Loucy (cell line): Measurements from ENCODE around the gene AP2B1.

Experiments used
- H2AFZ ChIP-seq: fragments of 200-600 bp; sonication (generic); 2 replicates; pipeline ENCODE4 v1.6.0; 2016; ENCODE audit warnings: antibody characterized with exemption, mild to moderate bottlenecking, low read length, moderate library complexity
- H3F3A ChIP-seq: fragments of 200-600 bp; 2 replicates; pipeline ENCODE4 v1.6.0; 2016; ENCODE audit warnings: antibody characterized with exemption, low read depth, mild to moderate bottlenecking
- H3K27me3 ChIP-seq: fragments of 200-600 bp; sonication (generic); 2 replicates; pipeline ENCODE4 v1.6.1; 2014; ENCODE audit warnings: low read length, mild to moderate bottlenecking; ENCODE audit not compliant: insufficient read depth, poor library complexity, severe bottlenecking
- H3K36me3 ChIP-seq: fragments of 200-600 bp; sonication (generic); 2 replicates; pipeline ENCODE4 v1.6.1; 2016; ENCODE audit warnings: low read length; ENCODE audit not compliant: insufficient read depth
- H3K4me1 ChIP-seq: fragments of 200-600 bp; sonication (generic); 2 replicates; pipeline ENCODE4 v1.5.1; 2014; ENCODE audit warnings: low read length, mild to moderate bottlenecking; ENCODE audit not compliant: insufficient read depth, poor library complexity, severe bottlenecking
- H3K4me2 ChIP-seq: fragments of 200-600 bp; sonication (generic); 2 replicates; pipeline ENCODE4 v1.6.0; 2014; ENCODE audit warnings: antibody characterized with exemption, low read length, low read depth, mild to moderate bottlenecking; ENCODE audit not compliant: poor library complexity, severe bottlenecking
- H3K4me3 ChIP-seq: fragments of 200-600 bp; sonication (generic); 2 replicates; pipeline ENCODE4 v1.5.1; 2014; ENCODE audit warnings: low read length, mild to moderate bottlenecking, mixed read lengths; ENCODE audit not compliant: poor library complexity, severe bottlenecking
- H3K79me2 ChIP-seq: fragments of 200-600 bp; sonication (generic); 2 replicates; pipeline ENCODE4 v1.6.1; 2014; ENCODE audit warnings: low read length; ENCODE audit not compliant: insufficient read depth
- H3K9ac ChIP-seq: fragments of 200-600 bp; sonication (generic); 2 replicates; pipeline ENCODE4 v1.6.0; 2014; ENCODE audit warnings: mild to moderate bottlenecking, low read depth, low read length, moderate library complexity; ENCODE audit not compliant: poor library complexity, severe bottlenecking
- H3K9me2 ChIP-seq: fragments of 200-600 bp; sonication (generic); replicated peaks from 2 replicates; pipeline ENCODE4 v1.6.1; 2016; ENCODE audit warnings: low read depth, low read length, mixed read lengths
- H3K9me3 ChIP-seq: fragments of 200-600 bp; sonication (generic); 2 replicates; pipeline ENCODE4 v1.6.1; 2014; ENCODE audit warnings: mild to moderate bottlenecking, antibody characterized with exemption, low read length, low read depth; ENCODE audit not compliant: insufficient read depth
- H4K20me1 ChIP-seq: fragments of 200-600 bp; sonication (generic); 2 replicates; pipeline ENCODE4 v1.6.0; 2014; ENCODE audit warnings: antibody characterized with exemption, low read length, mild to moderate bottlenecking; ENCODE audit not compliant: insufficient read depth, poor library complexity, severe bottlenecking
- EZH2phosphoT487 ChIP-seq: fragments of 200-600 bp; IDR thresholded peaks from 2 replicates; pipeline ENCODE4 v1.6.1; 2018; ENCODE audit warnings: antibody characterized with exemption, mild to moderate bottlenecking, moderate library complexity, borderline replicate concordance
- TF ChIP-seq, protein P1 (sequence below): fragments of 200-600 bp; sonication (generic); conservative IDR thresholded peaks from 2 replicates; pipeline ENCODE4 v1.5.1; 2014; ENCODE audit warnings: mild to moderate bottlenecking, antibody characterized with exemption, low read length

The AP2B1 gene

DNA sequence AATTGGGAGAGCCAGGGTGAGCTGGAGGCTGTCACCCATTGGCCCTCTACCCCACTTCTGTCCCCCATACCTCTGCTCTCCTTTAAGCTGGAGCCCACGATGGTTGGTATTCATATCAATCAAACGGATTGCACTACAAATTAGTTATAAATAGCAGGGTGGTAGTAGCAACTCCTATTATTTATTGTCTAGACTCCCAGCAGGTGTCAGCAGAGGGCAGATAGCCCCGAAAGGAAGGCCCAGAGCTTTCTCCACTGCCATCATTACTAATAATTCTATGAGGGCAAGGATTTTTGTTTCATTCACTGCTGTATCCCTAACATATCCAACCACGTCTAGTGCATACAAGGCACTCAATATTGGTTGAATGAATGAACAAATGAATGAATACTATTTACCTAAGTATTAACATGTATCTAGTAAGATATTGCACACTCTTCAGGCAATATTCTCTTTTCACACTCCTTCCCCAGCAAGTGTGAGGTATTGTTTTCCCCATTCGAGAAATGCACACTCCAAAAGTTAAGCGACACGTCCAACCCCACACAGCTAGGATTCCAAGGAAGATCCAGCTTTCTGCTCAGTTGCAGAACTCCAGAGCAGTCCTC lies 179.9 kb downstream of the AP2B1 start:
- TF ChIP-seq, protein P1, sequence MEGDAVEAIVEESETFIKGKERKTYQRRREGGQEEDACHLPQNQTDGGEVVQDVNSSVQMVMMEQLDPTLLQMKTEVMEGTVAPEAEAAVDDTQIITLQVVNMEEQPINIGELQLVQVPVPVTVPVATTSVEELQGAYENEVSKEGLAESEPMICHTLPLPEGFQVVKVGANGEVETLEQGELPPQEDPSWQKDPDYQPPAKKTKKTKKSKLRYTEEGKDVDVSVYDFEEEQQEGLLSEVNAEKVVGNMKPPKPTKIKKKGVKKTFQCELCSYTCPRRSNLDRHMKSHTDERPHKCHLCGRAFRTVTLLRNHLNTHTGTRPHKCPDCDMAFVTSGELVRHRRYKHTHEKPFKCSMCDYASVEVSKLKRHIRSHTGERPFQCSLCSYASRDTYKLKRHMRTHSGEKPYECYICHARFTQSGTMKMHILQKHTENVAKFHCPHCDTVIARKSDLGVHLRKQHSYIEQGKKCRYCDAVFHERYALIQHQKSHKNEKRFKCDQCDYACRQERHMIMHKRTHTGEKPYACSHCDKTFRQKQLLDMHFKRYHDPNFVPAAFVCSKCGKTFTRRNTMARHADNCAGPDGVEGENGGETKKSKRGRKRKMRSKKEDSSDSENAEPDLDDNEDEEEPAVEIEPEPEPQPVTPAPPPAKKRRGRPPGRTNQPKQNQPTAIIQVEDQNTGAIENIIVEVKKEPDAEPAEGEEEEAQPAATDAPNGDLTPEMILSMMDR = peak; percentile 73
- TF ChIP-seq EZH2phosphoT487 = no peak
- no peak overlapping the region for H3K4me3 ChIP-seq
- H4K20me1 ChIP-seq = no peaks in the 10 kb centered on the region
- no peaks in the 10 kb centered on the region for H3K9me2 ChIP-seq
- no peaks in the 10 kb centered on the region for H3K36me3 ChIP-seq
- H3K4me2 ChIP-seq = no peak overlapping the region
- H3K9me3 ChIP-seq = no peaks in the 10 kb centered on the region
- H3K4me1 ChIP-seq = peaks cover 6% of the 10 kb centered on the region
- H2AFZ ChIP-seq = no peak overlapping the region
- H3F3A ChIP-seq = no peaks in the 10 kb centered on the region
- H3K79me2 ChIP-seq = no peaks in the 10 kb centered on the region
- H3K9ac ChIP-seq = no peak overlapping the region
- no peaks in the 10 kb centered on the region for H3K27me3 ChIP-seq

DNA sequence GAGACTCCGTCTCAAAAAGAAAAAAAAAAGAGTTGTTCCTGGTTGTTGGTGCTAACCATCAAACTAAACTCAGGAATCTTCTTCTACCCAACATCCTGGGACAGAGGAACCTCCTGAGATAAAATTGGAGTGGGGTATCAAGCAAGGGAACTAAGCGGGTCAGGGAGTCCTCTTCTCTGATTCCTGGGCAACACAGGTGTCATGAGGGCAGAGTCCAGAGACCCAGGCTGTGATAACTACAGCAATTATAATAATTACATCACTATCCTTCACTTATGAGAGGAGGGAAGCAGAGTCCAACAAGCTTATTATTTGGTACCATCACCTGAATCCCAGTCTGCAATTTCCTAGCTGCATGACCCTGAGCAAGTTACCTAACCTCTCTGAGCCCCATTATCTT lies 181.7 kb downstream of the AP2B1 start:
- Histone ChIP-seq H3K36me3 (no peaks in the 10 kb centered on the region), H3K27me3 (no peaks in the 10 kb centered on the region), H3K4me2 (no peak overlapping the region), H3K9ac (no peak overlapping the region), H2AFZ (no peak overlapping the region), H4K20me1 (no peaks in the 10 kb centered on the region), H3K9me3 (no peaks in the 10 kb centered on the region), H3K4me3 (no peak overlapping the region), H3K4me1 (peaks cover 15% of the 10 kb centered on the region), H3K79me2 (no peaks in the 10 kb centered on the region), H3F3A (no peaks in the 10 kb centered on the region), H3K9me2 (no peaks in the 10 kb centered on the region)
- no peak for TF ChIP-seq EZH2phosphoT487
- TF ChIP-seq, protein P1 = no peak

DNA sequence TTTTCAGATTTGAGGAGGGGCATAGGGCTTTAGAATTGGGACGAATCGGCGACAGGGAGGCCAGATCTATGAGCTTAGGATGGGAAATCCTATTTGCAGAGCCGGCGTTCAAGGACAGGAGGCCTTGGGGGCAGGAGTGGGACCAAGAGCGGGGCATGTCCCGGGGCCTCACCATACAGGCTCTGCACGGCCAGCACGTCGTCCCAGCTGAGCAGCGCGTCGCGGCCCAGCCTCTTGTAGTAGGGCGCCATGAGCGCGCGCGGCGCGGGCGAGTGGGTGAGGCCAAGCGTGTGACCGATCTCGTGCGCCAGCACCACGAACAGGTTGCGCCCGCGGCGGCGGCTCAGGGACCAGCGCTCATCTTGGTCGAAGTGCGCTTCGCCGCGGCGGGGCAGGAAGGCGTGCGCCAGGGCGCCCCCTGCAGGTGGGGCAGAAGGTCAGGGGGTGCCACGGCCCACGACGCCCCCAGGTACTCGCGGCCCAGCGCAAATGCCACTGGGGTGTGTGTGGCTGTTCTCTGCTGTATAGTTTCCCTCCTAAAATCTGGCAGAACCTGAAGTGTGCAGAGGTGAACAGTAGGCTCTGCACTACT lies 182.9 kb downstream of the AP2B1 start:
- H3K9me2 ChIP-seq = no peaks in the 10 kb centered on the region
- H3K4me3 ChIP-seq = no peak overlapping the region
- H3K79me2 ChIP-seq = no peaks in the 10 kb centered on the region
- peaks cover 14% of the 10 kb centered on the region for H3K4me1 ChIP-seq
- H4K20me1 ChIP-seq = no peaks in the 10 kb centered on the region
- H3K4me2 ChIP-seq = no peak overlapping the region
- no peaks in the 10 kb centered on the region for H3F3A ChIP-seq
- no peaks in the 10 kb centered on the region for H3K9me3 ChIP-seq
- H2AFZ ChIP-seq = no peak overlapping the region
- H3K27me3 ChIP-seq = no peaks in the 10 kb centered on the region
- TF ChIP-seq EZH2phosphoT487 = no peak
- TF ChIP-seq, protein P1 = peak; percentile 45
- H3K9ac ChIP-seq = no peak overlapping the region
- no peaks in the 10 kb centered on the region for H3K36me3 ChIP-seq
